AG09319 (cell line): Measurements from ENCODE around the gene RAD51B.
"Not testable (repeated sequence)": the region's sequence is repeated elsewhere in the genome, so short reads cannot be mapped to it uniquely, and the experiment has no call there.

Source experiments
- DNase-seq: peaks from one replicate; pipeline ENCODE4 v3.0.0-alpha.2; 2010; ENCODE audit warnings: low read depth; ENCODE audit errors: extremely low read depth
- TF ChIP-seq, protein P1 (sequence below): IDR thresholded peaks from 2 replicates; pipeline ENCODE4 v1.5.1; 2011; ENCODE audit warnings: low read depth, mild to moderate bottlenecking, inconsistent platforms, low read length, moderate library complexity

RAD51B gene

DNA sequence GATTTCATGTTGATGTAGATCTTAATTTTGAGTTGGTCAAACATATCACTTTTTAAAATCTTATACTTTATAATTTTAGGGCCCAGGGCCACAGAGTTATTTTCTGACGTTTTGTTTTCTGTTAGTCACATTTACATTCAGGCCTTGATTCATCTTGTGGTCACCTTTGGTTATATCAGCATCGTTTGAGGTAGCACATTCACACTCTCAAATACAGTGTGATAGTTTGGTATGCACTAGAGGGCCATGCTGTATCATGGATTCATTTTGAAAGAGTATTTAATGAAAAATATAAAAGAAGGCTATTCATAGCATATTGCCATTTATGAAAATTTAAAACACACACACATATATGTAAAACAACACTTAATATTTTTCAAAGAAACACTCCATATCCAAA lies 274.6 kb downstream of the RAD51B start:
- TF ChIP-seq, protein P1, sequence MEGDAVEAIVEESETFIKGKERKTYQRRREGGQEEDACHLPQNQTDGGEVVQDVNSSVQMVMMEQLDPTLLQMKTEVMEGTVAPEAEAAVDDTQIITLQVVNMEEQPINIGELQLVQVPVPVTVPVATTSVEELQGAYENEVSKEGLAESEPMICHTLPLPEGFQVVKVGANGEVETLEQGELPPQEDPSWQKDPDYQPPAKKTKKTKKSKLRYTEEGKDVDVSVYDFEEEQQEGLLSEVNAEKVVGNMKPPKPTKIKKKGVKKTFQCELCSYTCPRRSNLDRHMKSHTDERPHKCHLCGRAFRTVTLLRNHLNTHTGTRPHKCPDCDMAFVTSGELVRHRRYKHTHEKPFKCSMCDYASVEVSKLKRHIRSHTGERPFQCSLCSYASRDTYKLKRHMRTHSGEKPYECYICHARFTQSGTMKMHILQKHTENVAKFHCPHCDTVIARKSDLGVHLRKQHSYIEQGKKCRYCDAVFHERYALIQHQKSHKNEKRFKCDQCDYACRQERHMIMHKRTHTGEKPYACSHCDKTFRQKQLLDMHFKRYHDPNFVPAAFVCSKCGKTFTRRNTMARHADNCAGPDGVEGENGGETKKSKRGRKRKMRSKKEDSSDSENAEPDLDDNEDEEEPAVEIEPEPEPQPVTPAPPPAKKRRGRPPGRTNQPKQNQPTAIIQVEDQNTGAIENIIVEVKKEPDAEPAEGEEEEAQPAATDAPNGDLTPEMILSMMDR = no peak
- DNase-seq = no peak

DNA sequence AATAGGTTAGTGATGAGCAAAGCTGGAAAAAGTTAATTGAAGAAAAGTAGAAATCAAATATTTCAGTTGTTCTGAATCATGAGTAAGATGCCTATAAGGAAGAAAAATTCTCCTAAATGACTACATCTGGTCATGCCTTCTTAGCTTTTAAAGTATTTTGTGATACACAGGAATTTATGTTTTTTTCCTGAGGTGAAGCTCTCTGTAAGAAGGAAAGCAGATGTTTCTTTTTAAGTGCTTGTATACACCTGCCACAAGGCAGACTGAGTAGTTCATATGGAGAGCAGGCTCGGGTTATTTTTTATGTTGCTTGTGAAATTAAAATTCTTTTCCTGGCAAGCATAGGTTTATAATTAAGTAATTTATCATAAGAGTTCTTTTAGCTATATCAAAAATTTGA lies 275.2 kb downstream of the RAD51B start:
- TF ChIP-seq, protein P1 = no peak
- DNase-seq = no peak

DNA sequence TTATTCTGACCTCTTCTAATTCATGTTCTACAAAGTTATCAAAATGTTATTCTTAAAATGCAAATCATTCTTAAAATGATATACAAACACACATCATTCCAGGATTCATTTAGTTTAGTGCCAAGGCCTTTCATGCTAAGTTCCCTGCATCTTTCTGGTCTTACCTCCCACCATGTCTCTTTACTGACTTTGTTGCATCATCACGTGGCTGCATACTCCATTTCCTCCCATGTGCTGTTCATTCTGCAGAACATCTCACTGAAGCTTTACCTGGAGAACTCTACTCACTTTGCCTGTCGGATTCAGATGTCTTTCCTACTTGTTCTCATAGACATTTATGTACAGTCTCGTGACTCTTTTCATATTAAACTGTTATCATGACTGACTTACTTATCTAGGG lies 278.1 kb downstream of the RAD51B start:
- TF ChIP-seq, protein P1 = no peak
- no peak for DNase-seq

DNA sequence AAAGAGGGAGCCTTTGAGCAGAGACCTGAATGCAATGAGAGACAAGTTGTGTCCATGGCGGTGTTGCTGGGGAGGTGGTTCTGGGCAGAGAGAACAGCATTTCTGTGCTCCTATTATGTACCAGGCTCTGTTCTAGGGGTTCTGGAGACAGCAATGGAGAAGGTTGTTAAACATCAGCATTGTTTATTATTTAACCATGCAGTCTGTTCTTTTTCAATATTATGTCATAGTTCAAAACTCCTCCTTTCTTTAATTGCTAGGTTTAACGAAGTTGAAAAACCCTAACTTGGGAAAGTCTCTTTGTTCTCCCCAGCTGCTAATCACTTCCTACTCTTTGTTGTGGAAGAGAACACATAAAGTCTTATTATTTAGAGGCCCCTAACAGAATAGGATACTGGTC lies 279.3 kb downstream of the RAD51B start:
- DNase-seq = no peak
- TF ChIP-seq, protein P1 = no peak

DNA sequence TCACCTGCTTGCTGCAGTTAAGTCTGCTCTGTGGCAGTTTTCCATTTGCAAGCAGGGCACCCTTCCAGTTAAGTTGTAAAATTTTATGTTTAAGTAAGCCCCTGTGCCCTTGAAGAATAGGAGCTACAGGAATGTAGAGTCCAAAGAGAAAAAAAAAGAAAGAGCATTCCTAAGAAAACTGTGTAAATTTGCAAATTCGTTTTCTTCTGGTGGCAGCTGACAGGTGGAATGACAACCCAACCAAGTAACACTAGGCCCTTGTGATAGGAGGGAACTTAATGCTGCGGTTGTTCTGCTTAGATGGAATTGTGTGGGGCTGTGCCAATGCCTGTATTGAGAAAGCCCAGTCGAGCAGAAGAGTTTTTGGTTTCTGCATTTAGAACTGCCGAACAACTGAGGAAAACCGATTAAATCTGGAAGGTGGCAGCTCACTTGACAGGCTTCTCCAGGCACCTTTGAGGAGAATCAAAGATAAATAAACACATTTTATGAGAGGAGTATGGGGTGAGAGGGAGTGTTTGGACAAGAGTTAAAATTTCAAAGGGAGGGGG lies 280.0 kb downstream of the RAD51B start:
- TF ChIP-seq, protein P1 = no peak
- no peak for DNase-seq

DNA sequence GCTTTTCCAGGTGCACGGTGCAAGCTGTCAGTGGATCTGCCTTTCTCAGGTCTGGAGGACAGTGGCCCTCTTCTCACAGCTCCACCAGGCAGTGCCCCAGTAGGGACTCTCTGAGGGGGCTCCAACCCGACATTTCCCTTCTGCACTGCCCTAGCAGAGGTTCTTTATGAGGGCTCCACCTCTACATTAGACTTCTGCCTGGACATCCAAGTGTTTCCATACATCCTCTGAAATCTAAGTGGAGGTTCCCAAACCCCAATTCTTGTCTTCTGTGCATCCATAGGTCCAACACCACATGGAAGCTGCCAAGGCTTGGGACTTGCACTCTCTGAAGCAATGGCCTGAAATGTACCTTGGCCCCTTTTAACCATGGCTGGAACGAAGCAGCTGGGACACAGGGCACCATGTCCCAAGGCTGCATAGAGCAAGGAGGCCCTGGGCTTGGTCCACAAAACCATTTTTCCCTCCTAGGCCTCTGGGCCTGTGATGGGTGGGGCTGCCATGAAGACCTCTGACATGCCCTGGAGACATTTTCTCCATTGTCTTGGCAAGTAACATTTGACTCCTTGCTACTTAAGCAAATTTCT lies 282.2 kb downstream of the RAD51B start:
- DNase-seq = not testable (repeated sequence)

DNA sequence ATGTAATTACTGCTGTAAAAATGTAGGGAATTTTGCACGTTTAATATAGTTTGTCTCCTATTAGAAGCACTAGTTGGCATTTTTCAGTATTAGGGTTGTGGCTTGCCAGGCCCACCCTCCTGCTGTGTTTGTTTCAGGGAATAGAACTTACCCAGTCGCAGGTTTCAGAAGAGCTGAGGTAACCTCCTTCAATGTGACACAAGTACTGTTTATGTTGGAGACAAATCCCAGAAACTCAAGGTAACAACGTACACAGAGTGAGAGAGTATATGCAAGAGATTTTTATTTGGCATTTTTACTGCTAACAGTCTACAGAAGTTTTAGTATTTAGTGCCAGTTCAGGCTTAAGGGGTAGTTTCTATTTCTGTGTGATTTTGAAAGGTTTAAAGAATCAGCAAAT lies 284.3 kb downstream of the RAD51B start:
- TF ChIP-seq, protein P1 = no peak
- DNase-seq = no peak

DNA sequence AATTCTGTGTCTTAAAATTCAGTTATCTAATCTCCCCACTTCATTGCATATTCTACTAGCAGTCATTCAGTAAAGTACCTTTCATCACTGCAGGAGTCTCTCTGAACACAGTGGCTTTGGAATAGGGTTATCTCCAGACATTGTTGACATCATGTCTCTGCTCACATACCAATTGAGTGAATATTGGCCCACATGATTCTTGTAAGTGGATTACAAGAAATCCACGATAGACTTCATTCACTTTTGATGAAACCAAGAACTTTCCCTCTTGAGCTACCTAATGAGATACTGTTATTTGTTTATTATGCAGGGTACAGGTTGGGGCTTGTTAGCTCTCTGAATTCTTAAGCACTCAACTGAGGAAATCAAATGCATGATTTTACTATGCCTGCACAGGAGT lies 284.9 kb downstream of the RAD51B start:
- TF ChIP-seq, protein P1 = no peak
- no peak for DNase-seq
